Neural crest cell (in vitro differentiated cells): ENCODE results near the gene ESRP2. TPM values are rescaled to one million over a fixed set of nuclear protein-coding genes. Genes with fewer than 3 reads are reported as not detected.

ENCODE experiments used
- DNase-seq: peaks from one replicate; pipeline ENCODE4 v3.0.0; 2021; ENCODE audit warnings: low read depth, mixed read lengths, low spot score
- H3K27ac Mint-ChIP-seq: one replicate; pipeline ENCODE4 v1.8.0; 2021; ENCODE audit warnings: mild to moderate bottlenecking, mixed read lengths; ENCODE audit not compliant: unreplicated experiment
- H3K27me3 Mint-ChIP-seq: 2 replicates; pipeline ENCODE4 v1.8.0; 2021; ENCODE audit warnings: low read depth, mild to moderate bottlenecking, mixed read lengths
- H3K36me3 Mint-ChIP-seq: 2 replicates; pipeline ENCODE4 v1.8.0; 2021; ENCODE audit warnings: low read depth, mild to moderate bottlenecking, mixed read lengths
- H3K4me1 Mint-ChIP-seq: 2 replicates; pipeline ENCODE4 v1.8.0; 2021; ENCODE audit warnings: mixed read lengths
- H3K4me3 Mint-ChIP-seq: one replicate; pipeline ENCODE4 v1.8.0; 2021; ENCODE audit warnings: mild to moderate bottlenecking, mixed read lengths
- H3K9me3 Mint-ChIP-seq: 2 replicates; pipeline ENCODE4 v1.8.0; 2021; ENCODE audit warnings: mixed read lengths
- total RNA-seq: library from RNA; stranded (reverse); gene quantifications from 2 replicates; pipeline ENCODE4 v1.2.1, GENCODE V29; 2021
- TF ChIP-seq, protein P1 (sequence below): fragments of 200-600 bp; sonication (generic); conservative IDR thresholded peaks from 2 replicates; pipeline ENCODE4 v1.5.0; 2021; ENCODE audit warnings: antibody characterized with exemption, mild to moderate bottlenecking

ESRP2 gene
- total RNA-seq, 1 donor from 2014 or later: 0.23 TPM

DNA sequence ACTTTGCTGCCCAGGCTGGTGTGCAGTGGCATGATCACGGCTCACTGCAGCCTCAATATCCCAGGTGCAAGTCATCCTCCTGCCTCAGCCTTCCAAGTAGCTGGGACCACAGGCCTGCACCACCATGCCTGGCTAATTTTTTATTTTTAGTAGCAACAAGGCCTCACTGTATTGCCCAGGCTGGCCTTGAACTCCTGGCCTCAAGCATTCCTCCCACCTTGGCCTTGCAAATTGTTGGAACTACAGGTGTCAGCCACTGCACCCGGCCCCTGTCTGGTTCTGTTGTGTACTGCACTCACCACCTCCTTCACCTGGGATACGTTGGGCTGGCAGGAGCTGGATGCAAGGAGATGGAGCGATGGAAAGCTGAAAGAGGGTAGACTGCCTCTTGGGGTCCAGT is 17.8 kb upstream of the ESRP2 start:
- TF ChIP-seq, protein P1, sequence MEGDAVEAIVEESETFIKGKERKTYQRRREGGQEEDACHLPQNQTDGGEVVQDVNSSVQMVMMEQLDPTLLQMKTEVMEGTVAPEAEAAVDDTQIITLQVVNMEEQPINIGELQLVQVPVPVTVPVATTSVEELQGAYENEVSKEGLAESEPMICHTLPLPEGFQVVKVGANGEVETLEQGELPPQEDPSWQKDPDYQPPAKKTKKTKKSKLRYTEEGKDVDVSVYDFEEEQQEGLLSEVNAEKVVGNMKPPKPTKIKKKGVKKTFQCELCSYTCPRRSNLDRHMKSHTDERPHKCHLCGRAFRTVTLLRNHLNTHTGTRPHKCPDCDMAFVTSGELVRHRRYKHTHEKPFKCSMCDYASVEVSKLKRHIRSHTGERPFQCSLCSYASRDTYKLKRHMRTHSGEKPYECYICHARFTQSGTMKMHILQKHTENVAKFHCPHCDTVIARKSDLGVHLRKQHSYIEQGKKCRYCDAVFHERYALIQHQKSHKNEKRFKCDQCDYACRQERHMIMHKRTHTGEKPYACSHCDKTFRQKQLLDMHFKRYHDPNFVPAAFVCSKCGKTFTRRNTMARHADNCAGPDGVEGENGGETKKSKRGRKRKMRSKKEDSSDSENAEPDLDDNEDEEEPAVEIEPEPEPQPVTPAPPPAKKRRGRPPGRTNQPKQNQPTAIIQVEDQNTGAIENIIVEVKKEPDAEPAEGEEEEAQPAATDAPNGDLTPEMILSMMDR: no peak
- Mint-ChIP-seq H3K4me1 (no peaks in the 10 kb centered on the region), H3K27me3 (no peaks in the 10 kb centered on the region), H3K9me3 (no peaks in the 10 kb centered on the region), H3K36me3 (no peaks in the 10 kb centered on the region), H3K27ac (no peak overlapping the region), H3K4me3 (no peak overlapping the region)
- DNase-seq: no peak

DNA sequence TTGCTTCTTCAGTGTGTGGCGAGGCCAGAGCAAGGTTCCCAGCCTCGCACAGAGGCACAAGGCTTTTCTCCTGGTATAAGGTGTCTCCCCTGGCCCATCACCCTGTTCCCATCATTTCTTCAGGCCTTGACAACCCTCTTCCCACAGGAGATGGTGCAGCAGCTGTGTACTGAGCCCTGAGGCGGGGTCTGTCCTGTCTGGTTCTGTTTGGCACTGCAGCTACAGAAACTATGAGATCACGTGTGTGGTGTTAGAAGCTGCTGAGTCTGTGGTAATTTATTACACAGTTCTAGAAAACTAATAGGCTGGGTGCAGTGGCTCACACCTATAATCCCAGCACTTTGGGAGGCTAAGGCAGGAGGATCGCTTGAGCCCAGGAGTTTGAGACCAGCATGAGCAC is 16.5 kb upstream of the ESRP2 start:
- DNase-seq: no peak
- H3K27ac Mint-ChIP-seq: peak overlapping the region; percentile 12
- no peaks in the 10 kb centered on the region for H3K9me3 Mint-ChIP-seq
- H3K36me3 Mint-ChIP-seq: no peaks in the 10 kb centered on the region
- no peaks in the 10 kb centered on the region for H3K27me3 Mint-ChIP-seq
- TF ChIP-seq, protein P1: no peak
- H3K4me1 Mint-ChIP-seq: no peaks in the 10 kb centered on the region
- H3K4me3 Mint-ChIP-seq: no peak overlapping the region

DNA sequence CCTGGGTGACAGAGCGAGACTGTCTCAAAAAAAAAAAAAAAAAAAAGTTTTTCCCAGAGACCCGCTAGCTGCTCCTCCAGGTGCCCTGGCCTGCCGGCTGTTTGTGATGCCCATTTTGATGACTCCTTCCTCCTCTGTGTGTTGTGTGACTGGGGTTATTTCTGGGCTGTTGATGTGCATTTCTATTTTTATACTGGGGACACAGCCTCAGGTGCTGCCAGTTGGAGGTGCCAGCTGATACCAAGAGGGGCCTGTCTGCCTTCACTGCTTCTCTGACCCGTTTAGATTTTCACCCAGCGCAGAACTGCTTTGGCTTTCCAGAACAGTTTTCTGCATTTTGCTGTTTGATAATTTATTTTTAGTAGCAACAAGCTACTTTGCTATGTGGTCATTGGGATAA is 15.9 kb upstream of the ESRP2 start:
- H3K27ac Mint-ChIP-seq: peak overlapping the region; percentile 62
- no peak for DNase-seq
- no peaks in the 10 kb centered on the region for H3K36me3 Mint-ChIP-seq
- no peaks in the 10 kb centered on the region for H3K9me3 Mint-ChIP-seq
- H3K4me1 Mint-ChIP-seq: no peaks in the 10 kb centered on the region
- TF ChIP-seq, protein P1: no peak
- H3K27me3 Mint-ChIP-seq: no peaks in the 10 kb centered on the region
- no peak overlapping the region for H3K4me3 Mint-ChIP-seq

DNA sequence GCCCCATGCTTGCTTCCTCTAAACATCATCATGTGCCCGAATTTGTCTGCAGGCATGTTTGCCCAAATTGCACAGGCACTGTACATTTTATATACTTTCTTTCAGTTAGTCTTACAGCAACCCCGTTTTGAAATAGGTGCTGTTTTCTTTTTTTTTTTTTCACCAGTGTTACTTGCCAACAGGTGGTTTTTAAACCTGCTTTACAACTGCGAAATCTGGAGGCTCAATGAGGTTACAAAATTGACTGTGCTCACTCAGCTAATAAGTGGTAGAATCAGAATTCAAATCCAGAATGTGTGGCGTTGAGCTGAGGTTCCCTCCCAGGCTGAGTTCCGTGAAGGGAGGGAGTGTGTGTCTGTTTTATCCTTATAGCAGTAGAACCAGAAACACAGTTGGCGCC is 15.0 kb upstream of the ESRP2 start:
- H3K27me3 Mint-ChIP-seq: no peaks in the 10 kb centered on the region
- no peak for DNase-seq
- peak overlapping the region; percentile 51 for H3K4me3 Mint-ChIP-seq
- TF ChIP-seq, protein P1: no peak
- no peaks in the 10 kb centered on the region for H3K9me3 Mint-ChIP-seq
- H3K27ac Mint-ChIP-seq: no peak overlapping the region
- no peaks in the 10 kb centered on the region for H3K36me3 Mint-ChIP-seq
- H3K4me1 Mint-ChIP-seq: peaks cover 7% of the 10 kb centered on the region

DNA sequence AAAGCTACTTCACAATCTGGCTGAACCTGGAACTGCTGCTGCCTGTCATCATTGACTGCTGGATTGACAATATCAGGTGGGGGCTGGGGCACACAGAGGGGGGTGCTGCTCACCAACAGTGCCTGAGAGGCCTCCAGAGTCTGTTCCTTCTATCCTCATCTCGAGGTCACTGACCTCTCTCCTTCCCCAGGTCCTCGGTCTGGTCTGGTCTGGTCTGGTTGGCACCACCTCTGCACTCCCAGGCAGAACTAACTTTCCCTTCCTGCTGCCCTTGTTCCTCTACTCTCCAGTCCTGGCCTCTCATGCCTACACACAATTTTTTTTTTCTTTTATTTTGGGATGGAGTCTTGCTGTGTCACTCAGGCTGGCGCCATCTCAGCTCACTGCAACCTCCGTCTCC is 13.4 kb upstream of the ESRP2 start:
- Mint-ChIP-seq H3K27ac (no peak overlapping the region), H3K36me3 (no peaks in the 10 kb centered on the region), H3K9me3 (no peaks in the 10 kb centered on the region), H3K27me3 (no peaks in the 10 kb centered on the region), H3K4me3 (peak overlapping the region; percentile 38), H3K4me1 (peaks cover 19% of the 10 kb centered on the region)
- TF ChIP-seq, protein P1: no peak
- no peak for DNase-seq

- Mint-ChIP-seq H3K4me1 (peaks cover 19% of the 10 kb centered on the region), H3K9me3 (no peaks in the 10 kb centered on the region), H3K4me3 (peak overlapping the region; percentile 49), H3K36me3 (no peaks in the 10 kb centered on the region), H3K27ac (no peak overlapping the region), H3K27me3 (no peaks in the 10 kb centered on the region)
- TF ChIP-seq, protein P1: no peak
- DNase-seq: no peak
These were observed 12.0 kb upstream of the ESRP2 start for GRCh38 chr16:68247932-68248331.
